Hepatocyte (in vitro differentiated cells): ENCODE results near the gene ZBTB7C.

Experiments
- CTCF ChIP-seq: fragments of 200-600 bp; sonication (generic); IDR thresholded peaks from 2 replicates; pipeline ENCODE4 v1.5.1; 2016; ENCODE audit warnings: antibody characterized with exemption, mild to moderate bottlenecking; ENCODE audit not compliant: poor library complexity
- EZH2 ChIP-seq: fragments of 200-600 bp; sonication (generic); IDR thresholded peaks from 2 replicates; pipeline ENCODE4 v1.6.1; 2016; ENCODE audit warnings: antibody characterized with exemption, mild to moderate bottlenecking, borderline replicate concordance

GRCh38 chr18:48218285-48219022 lies 190.7 kb downstream of the ZBTB7C start:
- TF ChIP-seq CTCF (no peak), EZH2 (no peak)
